CD14-positive monocyte (primary cell): ENCODE data around the gene HMGN2. TPM values are rescaled to one million over a fixed set of nuclear protein-coding genes. Genes with fewer than 3 reads are reported as not detected.

ENCODE experiments used
- DNase-seq, 3 donors: peaks; one replicate each; pipeline ENCODE4 v3.0.0-alpha.2; 2011 to 2022
- H2AFZ ChIP-seq: 2 replicates; pipeline ENCODE4 v1.6.0; 2012; ENCODE audit warnings: mild to moderate bottlenecking, low read depth, low read length, inconsistent platforms; ENCODE audit not compliant: insufficient read depth, poor library complexity, severe bottlenecking
- H3K27ac ChIP-seq, 2 donors: 1 replicate in 1 of 2; 2 replicates in 1 of 2; pipeline ENCODE4 v1.5.1; 2012 to 2013; ENCODE audit warnings: low read length in 2 of 2, control low read depth in 1 of 2, inconsistent platforms in 1 of 2, low read depth in 1 of 2, mild to moderate bottlenecking in 1 of 2
- H3K27me3 ChIP-seq, 2 donors: one replicate each; pipeline versions ENCODE4 v1.6.0 to v1.6.1; 2011 to 2013; ENCODE audit warnings: low read length in 2 of 2; ENCODE audit not compliant: control insufficient read depth in 2 of 2, insufficient read depth in 2 of 2
- H3K36me3 ChIP-seq, 2 donors: replicated peaks in 1 of 2; 1 replicate in 1 of 2; 2 replicates in 1 of 2; pipeline versions ENCODE4 v1.5.1 to v1.6.1; 2012 to 2013; ENCODE audit warnings: low read length in 2 of 2, control low read depth in 1 of 2, inconsistent platforms in 1 of 2, mild to moderate bottlenecking in 1 of 2; ENCODE audit not compliant: insufficient read depth in 2 of 2, control insufficient read depth in 1 of 2
- H3K4me1 ChIP-seq, 2 donors: 1 replicate in 1 of 2; 2 replicates in 1 of 2; pipeline versions ENCODE4 v1.5.1 to v1.6.1; 2012 to 2013; ENCODE audit warnings: low read length in 2 of 2, control low read depth in 1 of 2, inconsistent platforms in 1 of 2, mild to moderate bottlenecking in 1 of 2, moderate library complexity in 1 of 2; ENCODE audit not compliant: insufficient read depth in 2 of 2, control insufficient read depth in 1 of 2
- H3K4me2 ChIP-seq: replicated peaks from 2 replicates; pipeline ENCODE3; 2012; ENCODE audit warnings: low read length, moderate library complexity, mild to moderate bottlenecking; ENCODE audit not compliant: poor library complexity, severe bottlenecking; ENCODE audit errors: extremely low read depth
- H3K4me3 ChIP-seq, 3 experiments: fragments of 200-600 bp in 1 of 3; sonication (generic) in 1 of 3; replicated peaks in 1 of 3; 1 replicate in 2 of 3; 2 replicates in 1 of 3; pipeline ENCODE4 v1.5.1; 2011 to 2013; ENCODE audit warnings: low read length in 3 of 3, mild to moderate bottlenecking in 3 of 3, control low read depth in 2 of 3, low read depth in 2 of 3, inconsistent platforms in 1 of 3, moderate library complexity in 1 of 3
- H3K79me2 ChIP-seq: 2 replicates; pipeline ENCODE4 v1.6.0; 2012; ENCODE audit warnings: mild to moderate bottlenecking, control low read depth, inconsistent platforms, low read length, moderate library complexity; ENCODE audit not compliant: insufficient read depth
- H3K9ac ChIP-seq: 2 replicates; pipeline ENCODE4 v1.6.0; 2017; ENCODE audit warnings: low read length, mild to moderate bottlenecking; ENCODE audit not compliant: insufficient read depth, poor library complexity, severe bottlenecking
- H3K9me3 ChIP-seq, 2 donors: replicated peaks in 1 of 2; 1 replicate in 1 of 2; 2 replicates in 1 of 2; pipeline versions ENCODE4 v1.5.1 to v1.6.1; 2012 to 2013; ENCODE audit warnings: low read length in 2 of 2, control low read depth in 1 of 2; ENCODE audit not compliant: control insufficient read depth in 1 of 2, insufficient read depth in 1 of 2
- H4K20me1 ChIP-seq: 2 replicates; pipeline ENCODE4 v1.6.0; 2012; ENCODE audit warnings: mild to moderate bottlenecking, low read length, control low read depth, moderate library complexity; ENCODE audit not compliant: insufficient read depth
- H3K27ac Mint-ChIP-seq, 7 donors: one replicate each; pipeline ENCODE4 v1.8.0; 2020; ENCODE audit warnings: mild to moderate bottlenecking in 7 of 7, mixed read lengths in 7 of 7, moderate library complexity in 6 of 7, inconsistent platforms in 2 of 7
- H3K27me3 Mint-ChIP-seq, 3 donors: one replicate each; pipeline ENCODE4 v1.8.0; 2021 to 2022; ENCODE audit warnings: low read depth in 3 of 3, mild to moderate bottlenecking in 3 of 3, mixed read lengths in 3 of 3, moderate library complexity in 3 of 3, inconsistent platforms in 1 of 3
- H3K36me3 Mint-ChIP-seq, 2 donors: one replicate each; pipeline ENCODE4 v1.8.0; 2020; ENCODE audit warnings: mixed read lengths in 2 of 2, inconsistent platforms in 1 of 2, mild to moderate bottlenecking in 1 of 2
- H3K4me1 Mint-ChIP-seq: one replicate; pipeline ENCODE4 v1.8.0; 2020; ENCODE audit warnings: mild to moderate bottlenecking, mixed read lengths
- H3K4me3 Mint-ChIP-seq, 2 donors: one replicate each; pipeline ENCODE4 v1.8.0; 2020; ENCODE audit warnings: mild to moderate bottlenecking in 2 of 2, mixed read lengths in 2 of 2, moderate library complexity in 1 of 2
- H3K9me3 Mint-ChIP-seq, 7 donors: one replicate each; pipeline ENCODE4 v1.8.0; 2020 to 2022; ENCODE audit warnings: mixed read lengths in 7 of 7, mild to moderate bottlenecking in 6 of 7, moderate library complexity in 6 of 7, inconsistent platforms in 2 of 7
- CTCF ChIP-seq: fragments of 200-600 bp; IDR thresholded peaks from one replicate; pipeline ENCODE4 v1.8.0; 2022; ENCODE audit warnings: antibody characterized with exemption, mild to moderate bottlenecking
- WGBS: methylation state at CpG from one replicate; pipeline ENCODE4 v1.1.5; 2013; ENCODE audit warnings: missing lambda C conversion rate; ENCODE audit not compliant: insufficient coverage; 5-methylcytosine and 5-hydroxymethylcytosine counted together
- intact Hi-C, 2 donors: fragments of 100-400 bp; cut with micrococcal nuclease; formaldehyde crosslinking; loops; one replicate each; pipeline versions ENCODE4 v1.15.0 to v1.15.1; 2023
- polyA plus RNA-seq, 3 donors: library from polyadenylated mRNA; depleted of rRNA in 1 of 3; unstranded in 2 of 3; stranded (reverse) in 1 of 3; fragments of 300-500 nt in 2 of 3; fragments of >200 nt in 1 of 3; fragmentation: Illumina TruSeq in 2 of 3; gene quantifications; 1 replicate in 2 of 3; 2 replicates in 1 of 3; pipeline ENCODE4 v1.2.3, GENCODE V29; 2012 to 2021

Gene HMGN2
- polyA plus RNA-seq, 3 donors, result 400 to 575 (median 555) TPM

GRCh38 chr1:26516987-26517765 lies 44.9 kb downstream of the HMGN2 start:
- intact Hi-C loops, result no loop called here
- H2AFZ ChIP-seq, result no peak overlapping the region

GRCh38 chr1:26517766-26518049 lies 45.5 kb downstream of the HMGN2 start:
- peaks cover 0 to 4% (median 3%) of the 10 kb centered on the region in 3 donors for H3K27me3 Mint-ChIP-seq
- H3K9ac ChIP-seq, result no peak overlapping the region

More at GRCh38 chr1:26516987-26517765, 44.9 kb downstream of the HMGN2 start:
- H3K36me3 Mint-ChIP-seq, result no peaks in the 10 kb centered on the region
- no peak overlapping the region for H3K4me3 Mint-ChIP-seq
- no peak overlapping the region for H3K4me3 ChIP-seq
- no peaks in the 10 kb centered on the region for H3K79me2 ChIP-seq
- no peaks in the 10 kb centered on the region for H4K20me1 ChIP-seq
- no peak for DNase-seq
- no peak overlapping the region for H3K9ac ChIP-seq
- H3K4me1 Mint-ChIP-seq, result peaks cover 13% of the 10 kb centered on the region
- TF ChIP-seq CTCF, result no peak
- no peaks in the 10 kb centered on the region for H3K9me3 ChIP-seq
- H3K27me3 ChIP-seq, result no peaks in the 10 kb centered on the region
- no peak overlapping the region for H3K4me2 ChIP-seq
- H3K9me3 Mint-ChIP-seq, result no peaks in the 10 kb centered on the region
- peaks cover 0 to 4% (median 3%) of the 10 kb centered on the region in 3 donors for H3K27me3 Mint-ChIP-seq
- no peak overlapping the region for H3K27ac Mint-ChIP-seq
- 100% methylated on average over 3 of the region's 4 CpGs for WGBS
- no peak overlapping the region for H3K27ac ChIP-seq
- peaks cover 5 to 8% of the 10 kb centered on the region in 2 donors for H3K4me1 ChIP-seq
- H3K36me3 ChIP-seq, result no peaks in the 10 kb centered on the region

More at GRCh38 chr1:26517766-26518049, 45.5 kb downstream of the HMGN2 start:
- no peak for TF ChIP-seq CTCF
- peaks cover 5 to 8% of the 10 kb centered on the region in 2 donors for H3K4me1 ChIP-seq
- no peak overlapping the region for H3K27ac Mint-ChIP-seq
- no peaks in the 10 kb centered on the region for H3K79me2 ChIP-seq
- H3K4me1 Mint-ChIP-seq, result peaks cover 13% of the 10 kb centered on the region
- no peak overlapping the region for H2AFZ ChIP-seq
- H3K4me3 Mint-ChIP-seq, result no peak overlapping the region
- 71% methylated on average over 1 of the region's 1 CpG for WGBS
- no peak overlapping the region for H3K27ac ChIP-seq
- no peaks in the 10 kb centered on the region for H3K9me3 ChIP-seq
- no peak overlapping the region for H3K4me3 ChIP-seq
- DNase-seq, result no peak
- no peaks in the 10 kb centered on the region for H3K27me3 ChIP-seq
- no peaks in the 10 kb centered on the region for H3K36me3 ChIP-seq
- H3K9me3 Mint-ChIP-seq, result no peaks in the 10 kb centered on the region
- H3K4me2 ChIP-seq, result no peak overlapping the region
- H3K36me3 Mint-ChIP-seq, result no peaks in the 10 kb centered on the region
- intact Hi-C loops, result no loop called here
- H4K20me1 ChIP-seq, result no peaks in the 10 kb centered on the region
